Measurements from ENCODE around the gene FAM107B. TPM values are rescaled to one million over a fixed set of nuclear protein-coding genes. Genes with fewer than 3 reads are reported as not detected.

Gene FAM107B
- total RNA-seq, 1 experiment from 2014 or later: 41.6 TPM

GRCh38 chr10:14617852-14618251 is 156.8 kb downstream of the FAM107B start:
- H3K9me3 ChIP-seq (ENCODE audit: control insufficient read depth in 1 of 2, insufficient read depth in 1 of 2, low read depth in 1 of 2, low read length in 2 of 2): no peaks in the 10 kb centered on the region
- H2AFZ ChIP-seq (ENCODE audit: low read depth, low read length, poor library complexity, severe bottlenecking): no peak overlapping the region
- POLR2A ChIA-PET: no interaction called here
- no peaks in the 10 kb centered on the region for H3K36me3 ChIP-seq (ENCODE audit: control insufficient read depth in 1 of 2, insufficient read depth in 2 of 2, low read length in 2 of 2)
- no peak for DNase-seq (ENCODE audit: low read depth, low spot score)
- CTCF ChIA-PET: no interaction called here
- no peaks in the 10 kb centered on the region for H4K20me1 ChIP-seq (ENCODE audit: insufficient read depth)
- TF ChIP-seq EZH2phosphoT487 (IDR thresholded peaks at IDR 0.05; ENCODE audit: borderline replicate concordance) (no peak), ELF1 (IDR thresholded peaks at IDR 0.05; ENCODE audit: borderline replicate concordance, low read depth) (no peak), CTCF (IDR thresholded peaks at IDR 0.05 in 2 of 3, conservative IDR thresholded peaks at IDR 0.05 in 1 of 3; ENCODE audit: borderline replicate concordance in 1 of 3, insufficient read depth in 1 of 3, low read depth in 2 of 3, low read length in 2 of 3) (0 out of 6 replicates have a peak, but pooled peaks of 1 of the 3 experiments have one; percentile 12), FOSL1 (IDR thresholded peaks at IDR 0.05; ENCODE audit: low read depth) (no peak), RAD21 (IDR thresholded peaks at IDR 0.05; ENCODE audit: low read depth) (peak; percentile 13; the same call in 1 of the 2 replicates)
- H3K79me2 ChIP-seq (ENCODE audit: insufficient read depth, low read length): no peaks in the 10 kb centered on the region
- no peak overlapping the region for H3K9ac ChIP-seq (ENCODE audit: low read length)
- H3K27me3 ChIP-seq (ENCODE audit: insufficient read depth, low read length): no peaks in the 10 kb centered on the region
- H3K27ac ChIP-seq (ENCODE audit: low read depth, low read length): no peak overlapping the region
- intact Hi-C loops (cut with micrococcal nuclease): no loop called here
- no peak overlapping the region for H3K4me2 ChIP-seq (ENCODE audit: low read length)
- RAD21 ChIA-PET (ENCODE audit: low non-redundant PET in 1 of 2, low total read pairs in 2 of 2, uncharacterized antibody in 2 of 2, unreplicated experiment in 2 of 2): no interaction called here
- H3K9me2 ChIP-seq (ENCODE audit: insufficient read depth): no peaks in the 10 kb centered on the region
- BruUV-seq (replicated peaks): no TSS peak
- H3K4me1 ChIP-seq (ENCODE audit: control insufficient read depth in 1 of 2, insufficient read depth in 2 of 2, low read length in 2 of 2): no peaks in the 10 kb centered on the region
- H3K4me3 ChIP-seq (replicated peaks in 1 of 2; ENCODE audit: low read depth in 1 of 2, low read length in 2 of 2): no peak overlapping the region
- ATAC-seq: no peak

DNA sequence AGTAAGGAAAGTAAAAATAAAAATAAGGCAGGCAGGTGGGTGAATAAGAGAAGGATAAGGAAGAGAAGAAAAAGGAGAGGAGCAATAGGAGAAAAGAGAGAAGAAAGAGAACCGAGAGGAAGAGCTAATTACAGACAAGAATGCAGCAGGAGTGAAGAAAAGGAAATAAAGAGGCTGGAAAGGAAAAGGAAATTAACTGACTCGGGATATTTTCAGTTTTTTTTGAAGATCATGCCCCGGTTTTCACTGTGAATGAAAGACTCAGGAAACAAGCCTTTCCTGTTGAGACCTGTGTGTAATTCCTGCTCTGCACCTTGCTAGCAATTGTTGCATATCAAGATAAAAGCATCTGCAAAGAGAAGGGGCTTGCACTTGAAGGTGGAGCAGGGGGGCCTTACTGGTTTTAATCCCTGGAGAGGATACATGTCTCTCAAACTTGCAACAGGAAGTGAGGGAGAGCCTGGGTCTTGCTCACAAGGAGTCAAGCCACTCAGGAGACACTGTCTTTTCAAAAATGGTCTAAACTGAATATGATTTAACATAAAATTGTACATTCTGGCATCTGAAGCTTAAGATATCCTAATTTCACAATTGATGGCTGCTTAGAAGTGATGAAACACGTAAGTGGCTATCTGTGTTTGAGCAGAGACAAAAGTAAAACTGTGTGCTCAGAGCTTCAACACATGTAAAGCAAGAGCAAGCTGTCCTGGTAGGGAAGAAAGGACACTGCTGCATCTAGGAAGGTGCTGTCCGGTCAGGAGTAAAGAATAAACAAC is 157.6 kb downstream of the FAM107B start:
- Histone ChIP-seq H3K4me2 (ENCODE audit: low read length) (no peak overlapping the region), H3K9me2 (ENCODE audit: insufficient read depth) (no peaks in the 10 kb centered on the region), H3K27ac (ENCODE audit: low read depth, low read length) (no peak overlapping the region), H3K4me1 (ENCODE audit: control insufficient read depth in 1 of 2, insufficient read depth in 2 of 2, low read length in 2 of 2) (no peaks in the 10 kb centered on the region), H3K9ac (ENCODE audit: low read length) (no peak overlapping the region), H3K36me3 (ENCODE audit: control insufficient read depth in 1 of 2, insufficient read depth in 2 of 2, low read length in 2 of 2) (no peaks in the 10 kb centered on the region), H3K4me3 (replicated peaks in 1 of 2; ENCODE audit: low read depth in 1 of 2, low read length in 2 of 2) (no peak overlapping the region), H3K27me3 (ENCODE audit: insufficient read depth, low read length) (no peaks in the 10 kb centered on the region), H3K9me3 (ENCODE audit: control insufficient read depth in 1 of 2, insufficient read depth in 1 of 2, low read depth in 1 of 2, low read length in 2 of 2) (no peaks in the 10 kb centered on the region), H4K20me1 (ENCODE audit: insufficient read depth) (no peaks in the 10 kb centered on the region), H2AFZ (ENCODE audit: low read depth, low read length, poor library complexity, severe bottlenecking) (no peak overlapping the region), H3K79me2 (ENCODE audit: insufficient read depth, low read length) (no peaks in the 10 kb centered on the region)
- ChIA-PET RAD21 (ENCODE audit: low non-redundant PET in 1 of 2, low total read pairs in 2 of 2, uncharacterized antibody in 2 of 2, unreplicated experiment in 2 of 2) (no interaction called here), CTCF (no interaction called here), POLR2A (no interaction called here)
- ATAC-seq (no peak), DNase-seq (ENCODE audit: low read depth, low spot score) (no peak)
- intact Hi-C loops (cut with micrococcal nuclease): no loop called here
- TF ChIP-seq POLR2AphosphoS5 (IDR thresholded peaks at IDR 0.05; ENCODE audit: low read depth, low read length) (no peak), ELF1 (IDR thresholded peaks at IDR 0.05; ENCODE audit: borderline replicate concordance, low read depth) (no peak), YY1 (IDR thresholded peaks at IDR 0.05; ENCODE audit: extremely low read depth, insufficient replicate concordance, low read depth, low read length) (no peak), ZFX (IDR thresholded peaks at IDR 0.05) (no peak), EZH2 (IDR thresholded peaks at IDR 0.05) (no peak), TCF7L2 (IDR thresholded peaks at IDR 0.05; ENCODE audit: borderline replicate concordance, extremely low read depth, insufficient read depth, insufficient read length) (no peak), EGR1 (IDR thresholded peaks at IDR 0.05; ENCODE audit: low read depth) (no peak), RAD21 (IDR thresholded peaks at IDR 0.05; ENCODE audit: low read depth) (no peak), EZH2phosphoT487 (IDR thresholded peaks at IDR 0.05; ENCODE audit: borderline replicate concordance) (no peak), SRF (IDR thresholded peaks at IDR 0.05; ENCODE audit: low read depth) (no peak), POLR2A (IDR thresholded peaks at IDR 0.05; ENCODE audit: borderline replicate concordance, extremely low read depth, insufficient read depth, insufficient read length) (no peak)
- TF ChIP-seq, protein P1, sequence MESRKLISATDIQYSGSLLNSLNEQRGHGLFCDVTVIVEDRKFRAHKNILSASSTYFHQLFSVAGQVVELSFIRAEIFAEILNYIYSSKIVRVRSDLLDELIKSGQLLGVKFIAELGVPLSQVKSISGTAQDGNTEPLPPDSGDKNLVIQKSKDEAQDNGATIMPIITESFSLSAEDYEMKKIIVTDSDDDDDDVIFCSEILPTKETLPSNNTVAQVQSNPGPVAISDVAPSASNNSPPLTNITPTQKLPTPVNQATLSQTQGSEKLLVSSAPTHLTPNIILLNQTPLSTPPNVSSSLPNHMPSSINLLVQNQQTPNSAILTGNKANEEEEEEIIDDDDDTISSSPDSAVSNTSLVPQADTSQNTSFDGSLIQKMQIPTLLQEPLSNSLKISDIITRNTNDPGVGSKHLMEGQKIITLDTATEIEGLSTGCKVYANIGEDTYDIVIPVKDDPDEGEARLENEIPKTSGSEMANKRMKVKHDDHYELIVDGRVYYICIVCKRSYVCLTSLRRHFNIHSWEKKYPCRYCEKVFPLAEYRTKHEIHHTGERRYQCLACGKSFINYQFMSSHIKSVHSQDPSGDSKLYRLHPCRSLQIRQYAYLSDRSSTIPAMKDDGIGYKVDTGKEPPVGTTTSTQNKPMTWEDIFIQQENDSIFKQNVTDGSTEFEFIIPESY (IDR thresholded peaks at IDR 0.05; ENCODE audit: extremely low read depth, insufficient replicate concordance, low read length): no peak
- TF ChIP-seq, protein P2, sequence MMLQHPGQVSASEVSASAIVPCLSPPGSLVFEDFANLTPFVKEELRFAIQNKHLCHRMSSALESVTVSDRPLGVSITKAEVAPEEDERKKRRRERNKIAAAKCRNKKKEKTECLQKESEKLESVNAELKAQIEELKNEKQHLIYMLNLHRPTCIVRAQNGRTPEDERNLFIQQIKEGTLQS (IDR thresholded peaks at IDR 0.05): no peak
- BruUV-seq (replicated peaks): no TSS peak
